Measurements from ENCODE around the gene OGDH.

Gene OGDH

GRCh38 chr7:44703921-44704320, 97.5 kb downstream of the OGDH start:
- H3K9me2 ChIP-seq (replicated peaks; ENCODE audit: insufficient read depth, low read length): no peaks in the 10 kb centered on the region
- H3K27me3 ChIP-seq (replicated peaks; ENCODE audit: insufficient read depth, low read length): no peaks in the 10 kb centered on the region
- DNase-seq: no peak
- no peaks in the 10 kb centered on the region for H3K4me1 ChIP-seq (ENCODE audit: low read length)
- no peak overlapping the region for H3K27ac ChIP-seq (ENCODE audit: low read length)
- H3K79me2 ChIP-seq (ENCODE audit: low read length): no peaks in the 10 kb centered on the region
- no peak overlapping the region for H2AFZ ChIP-seq (ENCODE audit: low read length)
- H3K9me3 ChIP-seq (replicated peaks; ENCODE audit: insufficient read depth, low read length): no peaks in the 10 kb centered on the region
- H4K20me1 ChIP-seq (ENCODE audit: insufficient read depth, low read length): no peaks in the 10 kb centered on the region
- TF ChIP-seq EZH2 (optimal IDR thresholded peaks at IDR 0.05; ENCODE audit: low read depth, low read length) (no peak), EZH2phosphoT487 (IDR thresholded peaks at IDR 0.05; ENCODE audit: low read length) (no peak)
- TF ChIP-seq, protein P1, sequence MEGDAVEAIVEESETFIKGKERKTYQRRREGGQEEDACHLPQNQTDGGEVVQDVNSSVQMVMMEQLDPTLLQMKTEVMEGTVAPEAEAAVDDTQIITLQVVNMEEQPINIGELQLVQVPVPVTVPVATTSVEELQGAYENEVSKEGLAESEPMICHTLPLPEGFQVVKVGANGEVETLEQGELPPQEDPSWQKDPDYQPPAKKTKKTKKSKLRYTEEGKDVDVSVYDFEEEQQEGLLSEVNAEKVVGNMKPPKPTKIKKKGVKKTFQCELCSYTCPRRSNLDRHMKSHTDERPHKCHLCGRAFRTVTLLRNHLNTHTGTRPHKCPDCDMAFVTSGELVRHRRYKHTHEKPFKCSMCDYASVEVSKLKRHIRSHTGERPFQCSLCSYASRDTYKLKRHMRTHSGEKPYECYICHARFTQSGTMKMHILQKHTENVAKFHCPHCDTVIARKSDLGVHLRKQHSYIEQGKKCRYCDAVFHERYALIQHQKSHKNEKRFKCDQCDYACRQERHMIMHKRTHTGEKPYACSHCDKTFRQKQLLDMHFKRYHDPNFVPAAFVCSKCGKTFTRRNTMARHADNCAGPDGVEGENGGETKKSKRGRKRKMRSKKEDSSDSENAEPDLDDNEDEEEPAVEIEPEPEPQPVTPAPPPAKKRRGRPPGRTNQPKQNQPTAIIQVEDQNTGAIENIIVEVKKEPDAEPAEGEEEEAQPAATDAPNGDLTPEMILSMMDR (IDR thresholded peaks at IDR 0.05; ENCODE audit: low read length): no peak
- H3K9ac ChIP-seq (ENCODE audit: low read length): no peak overlapping the region
- H3K4me2 ChIP-seq (ENCODE audit: low read depth, low read length): no peak overlapping the region
- no peaks in the 10 kb centered on the region for H3K36me3 ChIP-seq (replicated peaks; ENCODE audit: insufficient read depth, low read length)
- no peak overlapping the region for H3K4me3 ChIP-seq (ENCODE audit: low read length)
- no peaks in the 10 kb centered on the region for H3F3A ChIP-seq (ENCODE audit: insufficient read depth, low read length)

DNA sequence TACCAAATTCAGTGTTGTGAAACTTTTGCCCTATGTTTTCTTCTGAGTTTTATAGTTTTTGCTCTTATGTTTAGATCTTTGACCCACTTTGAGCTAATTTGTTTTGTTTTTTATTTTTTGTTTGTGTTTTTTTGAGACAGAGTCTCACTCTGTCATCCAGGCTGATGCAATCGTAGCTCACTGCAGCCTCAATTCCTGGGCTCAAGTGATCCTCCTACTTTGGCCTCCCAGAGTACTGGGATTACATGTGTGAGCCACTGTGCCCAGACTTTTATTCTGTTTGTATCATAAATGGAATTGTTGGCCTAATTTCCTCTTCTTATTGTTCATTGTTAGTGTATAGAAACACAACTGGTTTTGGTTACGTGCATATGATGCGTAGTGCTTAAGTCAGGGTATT, 99.0 kb downstream of the OGDH start:
- Histone ChIP-seq H3K36me3 (replicated peaks; ENCODE audit: insufficient read depth, low read length) (no peaks in the 10 kb centered on the region), H2AFZ (ENCODE audit: low read length) (no peak overlapping the region), H3K4me1 (ENCODE audit: low read length) (no peaks in the 10 kb centered on the region), H3K9me3 (replicated peaks; ENCODE audit: insufficient read depth, low read length) (no peaks in the 10 kb centered on the region), H3K9me2 (replicated peaks; ENCODE audit: insufficient read depth, low read length) (no peaks in the 10 kb centered on the region), H3K27ac (ENCODE audit: low read length) (no peak overlapping the region), H4K20me1 (ENCODE audit: insufficient read depth, low read length) (no peaks in the 10 kb centered on the region), H3K27me3 (replicated peaks; ENCODE audit: insufficient read depth, low read length) (no peaks in the 10 kb centered on the region), H3K79me2 (ENCODE audit: low read length) (no peaks in the 10 kb centered on the region), H3F3A (ENCODE audit: insufficient read depth, low read length) (no peaks in the 10 kb centered on the region), H3K9ac (ENCODE audit: low read length) (no peak overlapping the region), H3K4me2 (ENCODE audit: low read depth, low read length) (no peak overlapping the region), H3K4me3 (ENCODE audit: low read length) (no peak overlapping the region)
- TF ChIP-seq EZH2 (optimal IDR thresholded peaks at IDR 0.05; ENCODE audit: low read depth, low read length): no peak
- TF ChIP-seq, protein P1 (IDR thresholded peaks at IDR 0.05; ENCODE audit: low read length): no peak
- no peak for DNase-seq

- H3K9ac ChIP-seq (ENCODE audit: low read length): no peak overlapping the region
- TF ChIP-seq EZH2 (optimal IDR thresholded peaks at IDR 0.05; ENCODE audit: low read depth, low read length) (no peak), EZH2phosphoT487 (IDR thresholded peaks at IDR 0.05; ENCODE audit: low read length) (no peak)
- TF ChIP-seq, protein P1 (IDR thresholded peaks at IDR 0.05; ENCODE audit: low read length): no peak
- H3K79me2 ChIP-seq (ENCODE audit: low read length): no peaks in the 10 kb centered on the region
- no peak overlapping the region for H3K27ac ChIP-seq (ENCODE audit: low read length)
- H3K4me2 ChIP-seq (ENCODE audit: low read depth, low read length): no peak overlapping the region
- H3K4me1 ChIP-seq (ENCODE audit: low read length): no peaks in the 10 kb centered on the region
- H3K9me2 ChIP-seq (replicated peaks; ENCODE audit: insufficient read depth, low read length): no peaks in the 10 kb centered on the region
- H3K4me3 ChIP-seq (ENCODE audit: low read length): no peak overlapping the region
- H3F3A ChIP-seq (ENCODE audit: insufficient read depth, low read length): no peaks in the 10 kb centered on the region
- no peaks in the 10 kb centered on the region for H3K9me3 ChIP-seq (replicated peaks; ENCODE audit: insufficient read depth, low read length)
- H3K36me3 ChIP-seq (replicated peaks; ENCODE audit: insufficient read depth, low read length): no peaks in the 10 kb centered on the region
- no peak overlapping the region for H2AFZ ChIP-seq (ENCODE audit: low read length)
- no peaks in the 10 kb centered on the region for H3K27me3 ChIP-seq (replicated peaks; ENCODE audit: insufficient read depth, low read length)
- no peaks in the 10 kb centered on the region for H4K20me1 ChIP-seq (ENCODE audit: insufficient read depth, low read length)
- DNase-seq: no peak
These were observed 100.5 kb downstream of the OGDH start for GRCh38 chr7:44706788-44707557.
